Effector CD8-positive, alpha-beta T cell (primary cell): ENCODE results near the gene PCBP3.
"Not testable (repeated sequence)": the region's sequence is repeated elsewhere in the genome, so short reads cannot be mapped to it uniquely, and the experiment has no call there.

Experiments used
- DNase-seq: peaks from one replicate; lab custom pipeline; 2025; lab: John Stamatoyannopoulos, UW

PCBP3 gene

DNA sequence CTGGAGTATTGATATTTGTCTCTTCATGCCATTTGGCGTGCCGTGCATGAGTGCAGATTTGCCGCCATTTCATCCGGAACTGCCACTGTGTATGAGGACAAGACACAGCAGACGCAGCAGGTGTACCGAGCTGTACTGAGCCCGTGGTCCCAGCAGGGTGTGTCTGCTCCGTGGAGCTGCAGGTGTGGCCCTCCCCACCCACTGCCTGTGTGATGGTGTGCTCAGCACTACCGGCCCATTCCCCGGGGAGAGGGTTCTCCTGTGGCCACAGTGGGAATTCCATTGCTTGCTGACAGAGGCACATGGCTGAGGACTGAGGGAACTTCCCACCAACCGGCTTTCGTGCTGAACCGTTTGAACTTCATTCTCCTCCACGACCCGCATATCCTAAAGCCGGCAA, 303.8 kb downstream of the PCBP3 start:
- DNase-seq: no peak

GRCh38 chr21:45947716-45948255, 304.3 kb downstream of the PCBP3 start:
- DNase-seq: no peak

DNA sequence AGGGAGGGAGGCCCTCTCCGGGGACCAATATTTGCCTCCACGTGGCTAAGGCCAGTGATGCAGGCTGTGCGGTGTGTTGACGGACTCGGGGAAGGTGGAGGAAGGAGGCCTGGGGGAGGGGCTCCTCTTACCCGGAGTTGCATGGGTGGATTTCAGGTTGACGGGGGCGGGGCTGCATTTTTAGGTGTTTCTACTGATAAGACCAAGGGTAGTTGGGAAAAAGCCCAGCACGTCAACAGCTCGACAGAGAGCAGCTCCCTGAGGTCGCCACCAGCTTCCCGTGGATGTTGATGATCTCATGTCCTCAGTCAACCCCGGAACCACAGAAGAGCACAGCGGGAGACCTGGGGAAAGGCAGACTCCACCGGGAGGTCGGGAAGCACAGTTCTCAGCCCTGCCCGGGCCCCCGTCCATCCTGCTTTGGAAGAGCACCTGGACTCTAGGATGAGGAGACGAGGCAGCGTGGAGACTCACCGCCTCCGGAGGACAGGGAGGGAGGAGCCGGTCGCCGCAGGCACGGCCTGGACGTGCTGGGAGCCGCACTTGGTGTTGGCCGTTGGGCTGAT, 305.1 kb downstream of the PCBP3 start:
- no peak for DNase-seq

DNA sequence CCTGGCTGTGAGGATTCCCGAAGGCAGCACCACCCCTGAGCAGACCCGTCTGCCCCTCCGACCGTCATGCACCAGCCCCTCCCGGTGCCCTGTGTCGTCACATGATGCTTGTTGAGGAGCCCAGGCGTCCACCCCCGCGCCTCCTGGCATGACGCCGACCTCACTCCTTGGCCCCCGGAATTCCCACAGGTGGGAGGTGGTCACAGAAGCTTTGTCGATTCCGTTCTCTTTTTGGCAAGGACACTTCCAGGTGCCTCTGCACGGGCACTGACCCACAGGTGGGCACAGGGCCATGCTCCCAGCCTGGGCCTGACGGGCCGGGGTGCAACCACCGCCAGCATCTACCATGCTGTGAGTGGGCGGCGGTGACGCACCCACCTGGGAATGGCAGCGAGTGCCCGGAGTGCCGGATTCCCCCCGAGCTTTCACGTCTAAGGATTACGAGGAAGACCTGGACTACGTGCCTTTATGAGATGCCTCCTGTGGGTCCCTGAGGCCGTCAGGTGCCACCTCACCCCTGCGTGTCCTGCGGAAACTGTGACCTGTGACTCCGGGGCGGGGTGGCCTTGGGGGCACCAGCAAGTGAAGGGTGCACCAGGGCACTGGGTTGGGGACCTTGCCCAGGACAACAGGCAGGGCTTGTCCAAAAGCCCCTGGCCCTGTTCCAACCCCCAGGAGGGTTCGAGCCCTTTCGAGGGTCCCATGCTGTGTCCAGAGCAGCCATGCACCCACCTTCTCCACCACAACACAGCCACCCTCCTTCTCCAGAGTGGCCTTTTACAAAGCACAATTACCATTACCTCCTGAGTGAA, 306.6 kb downstream of the PCBP3 start:
- no peak for DNase-seq

DNA sequence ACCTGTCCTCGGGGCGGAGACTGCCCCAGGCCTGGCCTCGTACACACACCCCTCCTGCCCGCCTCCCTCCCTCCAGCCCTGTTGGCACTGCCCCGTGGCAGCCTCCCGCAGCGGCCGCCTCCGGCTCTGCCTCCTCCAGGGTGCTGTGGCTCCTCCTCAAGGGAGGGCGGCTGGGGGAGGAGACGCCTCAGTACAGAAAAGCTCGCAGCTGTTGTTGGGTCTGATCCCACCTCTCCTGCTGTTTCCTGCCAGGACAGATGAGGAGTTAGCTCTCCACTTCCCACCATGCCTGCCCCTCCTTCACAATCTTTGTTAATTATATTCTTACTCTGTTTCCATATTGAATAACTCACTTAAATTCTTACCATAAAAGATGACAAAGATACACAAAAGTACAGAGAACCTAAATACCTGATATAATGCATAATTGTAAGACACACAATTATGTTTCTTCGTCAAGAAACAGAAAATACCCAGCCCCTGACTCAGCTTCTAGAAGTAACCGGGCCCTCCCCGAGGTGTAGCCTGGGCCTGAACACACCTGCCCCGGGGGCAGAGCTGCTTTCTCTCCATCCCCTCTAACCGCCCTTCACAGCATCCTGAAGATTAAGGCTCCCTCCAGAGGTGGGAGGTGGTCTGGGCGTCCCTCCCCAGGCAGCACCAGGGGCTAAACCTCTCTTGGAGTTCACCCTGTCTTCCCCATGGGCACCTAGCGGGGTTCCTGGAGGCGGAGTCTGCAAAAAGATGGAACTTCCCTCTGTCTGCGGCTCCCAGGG, 307.4 kb downstream of the PCBP3 start:
- no peak for DNase-seq

DNA sequence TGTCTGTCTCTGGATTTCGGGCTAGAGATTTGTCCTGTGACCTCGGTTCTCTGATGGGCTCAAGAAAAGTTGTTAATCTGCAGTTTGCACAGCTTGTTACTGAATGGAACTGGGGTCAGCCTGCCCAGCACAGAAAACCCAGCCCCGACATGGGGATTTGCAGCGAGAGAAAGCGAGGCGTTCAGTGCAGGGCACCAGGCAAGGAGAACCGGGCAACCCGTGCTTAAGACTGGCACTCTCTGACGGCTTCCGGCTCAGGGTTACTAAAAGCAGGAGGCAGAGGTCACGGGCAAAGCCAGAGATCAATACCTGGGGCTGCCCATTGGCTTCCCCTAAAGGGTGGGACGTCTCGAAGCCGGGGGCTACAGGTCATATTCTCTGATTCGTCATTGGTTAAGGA, 308.2 kb downstream of the PCBP3 start:
- no peak for DNase-seq

DNA sequence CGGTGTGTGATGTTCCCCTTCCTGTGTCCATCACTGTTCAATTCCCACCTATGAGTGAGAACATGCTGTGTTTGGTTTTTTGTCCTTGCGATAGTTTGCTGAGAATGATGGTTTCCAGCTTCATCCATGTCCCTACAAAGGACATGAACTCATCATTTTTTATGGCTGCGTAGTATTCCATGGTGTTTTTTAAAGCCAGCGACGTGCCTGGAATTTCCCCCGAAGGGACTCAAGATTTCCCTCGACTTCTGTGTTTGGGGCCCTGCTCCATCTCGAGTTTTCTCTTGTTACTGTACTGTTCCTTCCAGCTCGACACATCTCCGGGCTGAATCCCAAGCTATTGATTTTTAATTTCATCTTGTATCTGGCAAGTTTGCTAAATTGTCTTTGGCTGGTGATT, 309.0 kb downstream of the PCBP3 start:
- not testable (repeated sequence) for DNase-seq

DNA sequence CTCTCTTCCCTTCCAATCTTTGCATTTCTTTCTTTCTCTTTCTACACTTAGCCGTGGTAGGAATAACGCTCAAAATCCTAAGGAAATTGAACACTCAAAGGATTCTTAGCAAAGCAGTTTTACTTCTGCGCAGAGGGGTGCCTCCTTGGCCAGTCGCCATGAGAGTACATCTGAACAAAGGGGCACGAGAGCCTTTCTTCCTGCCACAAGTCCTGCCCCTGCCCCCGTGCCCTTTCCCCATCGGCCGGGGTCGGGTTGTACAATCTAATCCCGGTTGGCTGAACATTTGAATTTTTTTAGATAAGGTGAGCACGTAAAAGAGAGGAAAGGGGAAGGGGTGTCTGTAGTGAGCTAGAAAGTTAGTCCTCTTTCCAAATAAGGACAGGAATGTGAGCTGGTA, 309.4 kb downstream of the PCBP3 start:
- no peak for DNase-seq

- no peak for DNase-seq
Measured at GRCh38 chr21:45954261-45954660, 310.7 kb downstream of the PCBP3 start.

DNA sequence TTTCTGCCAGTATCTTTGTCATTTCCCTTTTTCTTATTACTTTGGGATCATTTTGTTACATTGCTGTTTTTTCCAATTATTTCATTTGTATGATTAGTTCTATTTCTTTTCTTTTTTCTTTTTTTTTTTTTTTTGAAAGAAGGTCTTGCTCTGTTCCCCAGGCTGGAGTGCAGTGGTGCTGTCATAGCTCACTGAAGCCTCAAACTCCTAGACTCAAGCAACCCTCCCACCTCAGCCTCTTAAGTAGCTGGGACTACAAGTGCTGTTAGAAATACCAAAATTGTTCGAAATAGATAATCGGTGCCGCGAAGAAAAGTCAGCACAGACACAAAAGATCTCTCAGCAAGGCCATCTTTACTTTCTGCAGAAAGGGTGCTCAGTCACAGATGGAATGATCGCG, 311.4 kb downstream of the PCBP3 start:
- no peak for DNase-seq

- no peak for DNase-seq
Measured at GRCh38 chr21:45957551-45957950, 314.0 kb downstream of the PCBP3 start.

- DNase-seq: no peak
Measured at GRCh38 chr21:45957981-45958600, 314.6 kb downstream of the PCBP3 start.

DNA sequence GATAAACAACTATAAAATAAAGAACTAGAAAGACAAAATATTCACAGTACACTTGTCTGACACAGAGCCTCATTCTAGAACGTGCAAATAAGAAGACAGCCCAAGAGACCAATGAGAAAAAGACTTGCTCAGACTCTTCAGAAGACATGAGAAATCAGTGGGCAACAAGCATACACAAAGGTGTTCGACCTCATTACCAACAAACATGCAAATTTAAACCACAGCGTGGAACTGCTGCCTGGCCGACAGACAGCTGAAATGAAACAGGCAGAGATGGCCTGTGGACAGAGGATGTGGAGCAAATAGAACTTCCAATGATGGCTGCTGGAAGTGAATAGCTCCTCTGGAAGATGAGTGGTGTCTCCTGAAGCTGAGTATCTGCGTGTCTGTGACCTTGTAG, 315.7 kb downstream of the PCBP3 start:
- no peak for DNase-seq

DNA sequence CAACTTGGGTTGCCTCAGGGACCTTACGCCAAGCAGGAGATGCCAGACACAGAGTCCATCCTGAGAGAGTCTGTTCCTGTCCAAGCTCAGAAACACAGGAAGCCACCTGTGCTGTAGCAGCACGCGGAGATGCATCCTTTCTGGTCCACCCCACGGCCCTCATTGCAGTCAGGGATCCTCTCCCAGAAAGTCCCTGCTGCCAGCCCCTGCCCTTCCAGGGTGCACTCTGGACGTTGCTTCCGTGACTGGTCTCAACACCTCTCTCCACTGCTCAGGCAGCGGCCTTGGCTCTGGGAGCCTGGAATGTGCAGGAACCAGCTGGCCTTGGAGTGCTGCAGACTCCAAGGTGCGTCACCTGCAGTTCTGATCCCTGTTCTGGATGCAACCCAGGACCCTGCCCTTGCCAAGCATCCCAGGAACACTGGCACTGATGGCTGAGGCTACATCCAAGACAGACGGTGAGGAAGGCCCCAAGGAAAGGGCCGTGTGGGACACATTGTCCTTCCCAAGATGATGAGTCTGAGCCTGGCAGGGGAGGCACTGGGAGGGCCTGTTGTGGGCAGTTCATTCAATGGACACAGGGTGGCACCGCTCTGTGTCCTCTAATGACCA, 316.4 kb downstream of the PCBP3 start:
- DNase-seq: no peak

GRCh38 chr21:45961408-45961807, 317.9 kb downstream of the PCBP3 start:
- not testable (repeated sequence) for DNase-seq

DNA sequence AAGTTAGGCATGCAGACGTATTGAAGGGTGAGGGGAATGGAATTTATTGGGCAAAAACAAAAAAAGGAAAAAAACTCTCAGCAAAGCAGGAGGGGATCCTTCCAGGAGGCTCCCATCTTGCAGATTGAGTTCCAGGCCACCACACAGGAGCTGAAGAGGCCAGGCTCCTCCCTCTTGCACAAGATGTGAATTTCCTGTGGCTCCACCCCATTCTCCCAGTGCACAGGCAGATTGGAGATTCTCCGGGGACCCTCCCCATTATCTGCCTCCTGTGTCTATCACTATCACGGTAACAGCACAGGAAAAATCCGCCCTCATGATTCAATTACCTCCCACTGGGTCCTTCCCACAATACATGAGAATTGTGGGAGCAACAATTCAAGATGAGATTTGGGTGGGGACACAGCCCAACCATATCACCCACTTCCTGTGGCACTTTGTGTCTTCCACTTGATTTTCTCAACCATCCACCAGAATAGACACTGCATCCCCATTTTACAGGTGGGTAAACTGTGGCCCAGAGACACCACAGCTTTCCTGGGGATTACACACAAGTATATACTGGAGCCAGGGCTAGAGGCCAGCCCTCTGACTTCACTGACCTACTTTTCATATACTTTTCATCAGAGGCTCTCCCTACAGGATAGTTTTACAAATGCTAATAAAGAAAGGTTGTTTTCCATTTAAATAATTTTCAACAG, 319.2 kb downstream of the PCBP3 start:
- DNase-seq: no peak

DNA sequence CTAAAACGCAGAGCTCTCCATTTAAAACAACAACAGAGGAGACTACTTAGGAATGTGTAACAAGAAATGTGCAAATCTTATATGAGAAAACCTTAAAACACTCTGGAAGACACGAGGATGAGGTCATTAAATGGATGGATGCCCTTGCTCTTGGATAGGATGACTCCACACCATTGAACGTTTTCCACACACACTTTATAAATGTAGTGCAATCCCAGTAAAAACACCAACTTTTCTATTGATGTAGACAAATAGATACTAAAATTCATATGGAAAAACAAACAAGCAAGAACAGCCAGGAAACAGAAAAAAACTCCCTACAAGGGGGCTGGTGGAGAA, 319.7 kb downstream of the PCBP3 start:
- no peak for DNase-seq

DNA sequence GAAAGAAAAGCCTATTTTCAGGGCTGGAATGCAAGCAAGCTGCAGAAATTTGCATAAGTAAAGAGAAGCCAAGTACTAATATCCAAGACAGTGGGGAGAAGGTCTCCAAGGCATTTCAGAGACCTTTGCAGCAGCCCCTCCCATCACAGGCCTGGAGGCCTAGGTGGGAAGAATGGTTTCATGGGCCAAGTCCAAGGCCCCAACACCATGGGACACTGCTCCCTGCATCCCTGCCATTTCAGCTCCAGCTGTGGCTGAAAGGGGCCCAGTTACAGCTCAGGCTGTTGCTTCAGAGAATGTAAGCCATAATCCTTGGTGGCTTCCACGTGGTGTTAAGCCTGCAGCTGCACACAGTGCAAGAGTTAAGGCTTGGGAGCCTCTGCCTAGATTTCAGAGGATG, 321.1 kb downstream of the PCBP3 start:
- DNase-seq: no peak

GRCh38 chr21:45965084-45965809, 321.7 kb downstream of the PCBP3 start:
- no peak for DNase-seq

DNA sequence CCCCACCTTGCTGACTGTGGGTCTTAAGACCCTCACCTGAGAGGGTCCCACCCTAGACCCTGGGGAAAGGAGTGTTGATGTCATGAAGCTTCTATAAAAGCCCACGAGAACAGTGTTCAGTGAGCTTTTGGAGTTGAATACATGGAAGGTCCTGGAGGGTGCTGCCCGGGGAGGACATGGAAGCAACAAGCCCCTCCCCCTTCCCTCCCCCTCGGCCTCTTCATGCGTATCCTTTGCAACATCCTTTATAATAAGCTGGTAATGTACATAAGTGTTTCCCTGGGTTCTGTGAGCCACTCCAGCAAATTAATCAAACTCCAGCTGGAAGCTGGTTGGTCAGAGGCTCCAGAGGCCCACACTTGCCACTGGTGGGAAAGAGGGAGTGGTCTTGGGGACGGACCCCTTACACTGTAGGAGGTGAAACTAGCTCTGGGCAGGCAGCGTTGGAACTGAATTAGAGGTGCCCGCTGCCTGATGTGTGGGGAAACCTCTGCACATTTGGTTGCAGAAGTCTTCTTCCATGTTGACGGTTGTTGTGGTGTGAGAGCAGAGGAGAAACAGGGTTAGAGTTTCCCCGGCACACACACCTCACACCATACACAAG, 323.4 kb downstream of the PCBP3 start:
- DNase-seq: no peak
